IMR-90 (cell line): ENCODE data around the gene ABCB9. TPM values are rescaled to one million over a fixed set of nuclear protein-coding genes. Genes with fewer than 3 reads are reported as not detected.

Experiments
- ATAC-seq: fragments of 200-7000 bp; cut with Tn5 transposase; 2 replicates; pipeline ENCODE4 v1.9.1; 2020; ENCODE audit warnings: low read depth, mild to moderate bottlenecking, moderate library complexity
- BruUV-seq: library from RNA; stranded (reverse); fragments of 400-500 nt; replicated peaks from 2 replicates; lab custom pipeline; 2021; lab: Mats Ljungman, UMichigan
- CTCF ChIA-PET: fragments of 300-600 bp; formaldehyde crosslinking; extraction: SDS; loops from one replicate; lab custom pipeline; 2021; ENCODE audit warnings: antibody characterized with exemption; lab: Yijun Ruan, JAX
- POLR2A ChIA-PET: fragments of 300-600 bp; sonication (Branson Sonifier 250); formaldehyde crosslinking; loops from one replicate; lab custom pipeline; 2022; ENCODE audit warnings: antibody characterized with exemption; ENCODE audit not compliant: unreplicated experiment; lab: Charles Lee
- DNase-seq: peaks from one replicate; pipeline ENCODE4 v3.0.0; 2013
- H2AFZ ChIP-seq: replicated peaks from 2 replicates; pipeline ENCODE3; 2013; ENCODE audit warnings: low read length, mild to moderate bottlenecking; ENCODE audit not compliant: poor library complexity
- H2AK5ac ChIP-seq: 2 replicates; pipeline ENCODE4 v1.6.1; 2013; ENCODE audit warnings: low read depth, low read length, inconsistent platforms
- H2AK9ac ChIP-seq: replicated peaks from 2 replicates; pipeline ENCODE3; 2013; ENCODE audit warnings: mild to moderate bottlenecking, low read depth, low read length, moderate library complexity; ENCODE audit not compliant: poor library complexity
- H2BK120ac ChIP-seq: 2 replicates; pipeline ENCODE4 v1.6.1; 2013; ENCODE audit warnings: low read depth, low read length, inconsistent platforms
- H2BK15ac ChIP-seq: 3 replicates; pipeline ENCODE4 v1.6.1; 2013; ENCODE audit warnings: low read depth, low read length, inconsistent platforms
- H2BK20ac ChIP-seq: 2 replicates; pipeline ENCODE4 v1.6.1; 2013; ENCODE audit warnings: low read depth, mild to moderate bottlenecking, inconsistent platforms, low read length, moderate library complexity
- H2BK5ac ChIP-seq: 2 replicates; pipeline ENCODE4 v1.6.1; 2013; ENCODE audit warnings: mild to moderate bottlenecking, low read depth, low read length, inconsistent platforms; ENCODE audit not compliant: poor library complexity, severe bottlenecking
- H3K14ac ChIP-seq: replicated peaks from 2 replicates; pipeline ENCODE4 v1.6.1; 2013; ENCODE audit warnings: low read depth, low read length, inconsistent platforms
- H3K18ac ChIP-seq: 2 replicates; pipeline ENCODE4 v1.6.1; 2013; ENCODE audit warnings: low read depth, low read length, control low read depth
- H3K23ac ChIP-seq: 2 replicates; pipeline ENCODE4 v1.6.1; 2013; ENCODE audit warnings: low read depth, low read length, inconsistent platforms
- H3K27ac ChIP-seq: 2 replicates; pipeline ENCODE4 v1.5.1; 2013; ENCODE audit warnings: mild to moderate bottlenecking, control low read depth, low read length; ENCODE audit not compliant: insufficient read depth
- H3K27me3 ChIP-seq: 2 replicates; pipeline ENCODE4 v1.6.1; 2013; ENCODE audit warnings: low read length; ENCODE audit not compliant: control insufficient read depth, insufficient read depth
- H3K36me3 ChIP-seq: 2 replicates; pipeline ENCODE4 v1.6.1; 2013; ENCODE audit warnings: low read length, mixed read lengths; ENCODE audit not compliant: control insufficient read depth, insufficient read depth
- H3K4ac ChIP-seq: 2 replicates; pipeline ENCODE4 v1.6.1; 2013; ENCODE audit warnings: low read depth, low read length, inconsistent platforms
- H3K4me1 ChIP-seq: 2 replicates; pipeline ENCODE4 v1.6.1; 2013; ENCODE audit warnings: low read length, mixed read lengths; ENCODE audit not compliant: control insufficient read depth, insufficient read depth
- H3K4me2 ChIP-seq: 2 replicates; pipeline ENCODE4 v1.6.1; 2013; ENCODE audit warnings: low read depth, mild to moderate bottlenecking, control low read depth, low read length, moderate library complexity
- H3K4me3 ChIP-seq: 2 replicates; pipeline ENCODE4 v1.5.1; 2013; ENCODE audit warnings: low read depth, mild to moderate bottlenecking, control low read depth, low read length, moderate library complexity; ENCODE audit not compliant: insufficient read depth
- H3K56ac ChIP-seq: 2 replicates; pipeline ENCODE4 v1.6.1; 2013; ENCODE audit warnings: low read length, inconsistent platforms; ENCODE audit not compliant: insufficient read depth; ENCODE audit errors: extremely low read depth
- H3K79me1 ChIP-seq, 2 experiments: 2 replicates each; pipeline ENCODE4 v1.6.1; 2013; ENCODE audit warnings: low read length in 2 of 2, inconsistent platforms in 1 of 2, low read depth in 1 of 2
- H3K9ac ChIP-seq: 2 replicates; pipeline ENCODE4 v1.6.1; 2013; ENCODE audit warnings: low read depth, low read length, control low read depth
- H3K9me1 ChIP-seq: 2 replicates; pipeline ENCODE4 v1.6.1; 2013; ENCODE audit warnings: low read length, inconsistent platforms; ENCODE audit not compliant: insufficient read depth
- H3K9me3 ChIP-seq: 2 replicates; pipeline ENCODE4 v1.6.1; 2013; ENCODE audit warnings: low read length; ENCODE audit not compliant: control insufficient read depth, insufficient read depth
- H4K20me1 ChIP-seq: 2 replicates; pipeline ENCODE4 v1.6.1; 2013; ENCODE audit warnings: low read length, inconsistent platforms; ENCODE audit not compliant: insufficient read depth
- H4K5ac ChIP-seq: 2 replicates; pipeline ENCODE4 v1.6.1; 2013; ENCODE audit warnings: mild to moderate bottlenecking, low read depth, low read length, control low read depth
- H4K8ac ChIP-seq, 2 experiments: 2 replicates each; pipeline ENCODE4 v1.6.1; 2013; ENCODE audit warnings: low read depth in 2 of 2, low read length in 2 of 2, control low read depth in 1 of 2, inconsistent platforms in 1 of 2
- H4K91ac ChIP-seq: 2 replicates; pipeline ENCODE4 v1.6.1; 2013; ENCODE audit warnings: low read depth, low read length, inconsistent platforms; ENCODE audit not compliant: insufficient read depth
- BHLHE40 ChIP-seq: fragments of 150-350 bp; IDR thresholded peaks from 2 replicates; pipeline ENCODE4 v1.6.1; 2016; ENCODE audit warnings: mild to moderate bottlenecking, low read depth, low read length
- CEBPB ChIP-seq: IDR thresholded peaks from 2 replicates; pipeline ENCODE4 v1.6.1; 2012; ENCODE audit warnings: low read depth, low read length, improper control_type of control experiment
- CHD1 ChIP-seq: IDR thresholded peaks from 2 replicates; pipeline ENCODE4 v1.6.1; 2012; ENCODE audit warnings: low read depth, low read length, improper control_type of control experiment
- ELK1 ChIP-seq: fragments of 150-350 bp; IDR thresholded peaks from 2 replicates; pipeline ENCODE4 v1.6.1; 2016; ENCODE audit warnings: low read depth, mild to moderate bottlenecking, low read length, moderate library complexity, borderline replicate concordance
- FOS ChIP-seq: fragments of 150-350 bp; IDR thresholded peaks from 2 replicates; pipeline ENCODE4 v1.6.1; 2016; ENCODE audit warnings: low read depth, low read length
- MAFK ChIP-seq: IDR thresholded peaks from 2 replicates; pipeline ENCODE4 v1.6.1; 2012; ENCODE audit warnings: low read depth, low read length, improper control_type of control experiment
- MAZ ChIP-seq: IDR thresholded peaks from 2 replicates; pipeline ENCODE4 v1.6.1; 2012; ENCODE audit warnings: low read depth, mild to moderate bottlenecking, low read length, improper control_type of control experiment, moderate library complexity, borderline replicate concordance
- MXI1 ChIP-seq: IDR thresholded peaks from 2 replicates; pipeline ENCODE4 v1.6.1; 2012; ENCODE audit warnings: low read depth, mild to moderate bottlenecking, low read length, moderate library complexity, borderline replicate concordance
- POLR2A ChIP-seq: IDR thresholded peaks from 2 replicates; pipeline ENCODE4 v1.6.1; 2012; ENCODE audit warnings: mild to moderate bottlenecking, low read depth, low read length
- RAD21 ChIP-seq: IDR thresholded peaks from 2 replicates; pipeline ENCODE4 v1.6.1; 2012; ENCODE audit warnings: low read length, improper control_type of control experiment
- RFX5 ChIP-seq: IDR thresholded peaks from 2 replicates; pipeline ENCODE4 v1.8.0; 2012; ENCODE audit warnings: low read depth, mild to moderate bottlenecking, low read length, moderate library complexity
- SMC3 ChIP-seq: fragments of 150-350 bp; IDR thresholded peaks from 2 replicates; pipeline ENCODE4 v1.6.1; 2016; ENCODE audit warnings: low read depth, mild to moderate bottlenecking, antibody characterized with exemption, low read length, moderate library complexity
- USF2 ChIP-seq: fragments of 150-350 bp; IDR thresholded peaks from 2 replicates; pipeline ENCODE4 v1.6.1; 2017; ENCODE audit warnings: mild to moderate bottlenecking, antibody characterized with exemption, low read length, low read depth
- WGBS, 2 experiments: methylation state at CpG; one replicate each; pipeline versions ENCODE4 v1.1.5 to v1.1.7; 2013; ENCODE audit warnings: missing lambda C conversion rate in 2 of 2; ENCODE audit not compliant: insufficient read length in 1 of 2; ENCODE audit errors: extremely low coverage in 2 of 2; 5-methylcytosine and 5-hydroxymethylcytosine counted together
- dilution Hi-C: fragments of 300-500 bp; cut with HindIII; formaldehyde crosslinking; loops from one replicate; pipeline ENCODE4 v1.14.3; 2018; ENCODE audit warnings: low sequenced_read_pairs; ENCODE audit not compliant: unreplicated experiment
- in situ Hi-C: fragments of 300-500 bp; cut with MboI; formaldehyde crosslinking; loops from 3 replicates; pipeline ENCODE4 v1.14.3; 2019; ENCODE audit warnings: low sequenced_read_pairs, inconsistent platforms, mixed read lengths
- intact Hi-C: fragments of 100-400 bp; cut with micrococcal nuclease; formaldehyde crosslinking; loops from 2 replicates; pipeline ENCODE4 v1.10.0; 2022
- polyA plus RNA-seq, 3 experiments: library from polyadenylated mRNA; depleted of rRNA; stranded (reverse); fragments of >200 nt; gene quantifications; 2 replicates each; pipeline ENCODE4 v1.2.3, GENCODE V29; 2012; ENCODE audit warnings: low replicate concordance in 1 of 3
- total RNA-seq: library from RNA; depleted of rRNA; stranded (reverse); fragments of >200 nt; gene quantifications from 2 replicates; pipeline ENCODE4 v1.2.3, GENCODE V29; 2012
- TF ChIP-seq, protein P1 (sequence below): conservative IDR thresholded peaks from 2 replicates; pipeline ENCODE4 v1.5.1; 2012; ENCODE audit warnings: mild to moderate bottlenecking, low read depth, low read length, improper control_type of control experiment

Gene ABCB9
- total and polyA plus RNA-seq, 2 of the 4 experiments (the other 2 are of a cell fraction) = 5.6 to 8.3 TPM

- in situ Hi-C loops = loop anchor here (10.0 kb wide), 1 partner anchor 157 kb away; no protein-coding TSS in a partner anchor
- Histone ChIP-seq H3K18ac (no peak overlapping the region), H3K9me1 (peaks cover 12% of the 10 kb centered on the region; the same call in 1 of the 2 replicates), H3K4me3 (no peak overlapping the region), H2AFZ (peak overlapping the region; percentile 15), H4K20me1 (peaks cover 7% of the 10 kb centered on the region; the same call in 1 of the 2 replicates), H2BK15ac (no peak overlapping the region), H4K91ac (no peak overlapping the region), H4K8ac (no peak overlapping the region), H3K79me1 (peaks cover 4 to 21% of the 10 kb centered on the region in 2 experiments; a peak in 2 of 4 replicates), H4K5ac (no peak overlapping the region), H3K27ac (no peak overlapping the region), H3K36me3 (peaks cover 49% of the 10 kb centered on the region), H3K9me3 (no peaks in the 10 kb centered on the region), H3K14ac (no peak overlapping the region), H3K56ac (no peak overlapping the region), H3K4me2 (no peak overlapping the region), H2BK5ac (no peak overlapping the region), H3K23ac (no peak overlapping the region), H2BK20ac (no peak overlapping the region), H2AK9ac (no peak overlapping the region), H3K4ac (no peak overlapping the region), H3K9ac (no peak overlapping the region), H3K4me1 (peaks cover 12% of the 10 kb centered on the region), H2BK120ac (no peak overlapping the region), H3K27me3 (no peaks in the 10 kb centered on the region), H2AK5ac (no peak overlapping the region; the same call in 1 of the 2 replicates)
- dilution Hi-C loops = loop anchor here (25.0 kb wide), 1 partner anchor 250 kb away; the partner anchor contains the start of genes MPHOSPH9 and MTRFR
- ChIA-PET CTCF (no interaction called here), POLR2A (interaction anchor here (0.6 kb wide), 1 partner anchor 237 kb away, joined by 3 read pairs; no protein-coding TSS in a partner anchor)
- BruUV-seq = no TSS peak
- no peak for ATAC-seq
- intact Hi-C loops = no loop called here
- DNase-seq = no peak
- WGBS, 2 experiments = 96% methylated on average over 24 of the region's 39 CpGs; no CpG with 5 or more reads in 1 of the 2 experiments
- TF ChIP-seq SMC3 = no peak
- TF ChIP-seq MAZ = no peak
- no peak for TF ChIP-seq ELK1
- no peak for TF ChIP-seq MAFK
- TF ChIP-seq MXI1 = no peak
- TF ChIP-seq RAD21 = no peak
- TF ChIP-seq CHD1 = no peak
- no peak for TF ChIP-seq BHLHE40
- TF ChIP-seq USF2 = no peak
- TF ChIP-seq FOS = no peak
- TF ChIP-seq CEBPB = no peak
- no peak for TF ChIP-seq RFX5
- TF ChIP-seq POLR2A = no peak
- TF ChIP-seq, protein P1, sequence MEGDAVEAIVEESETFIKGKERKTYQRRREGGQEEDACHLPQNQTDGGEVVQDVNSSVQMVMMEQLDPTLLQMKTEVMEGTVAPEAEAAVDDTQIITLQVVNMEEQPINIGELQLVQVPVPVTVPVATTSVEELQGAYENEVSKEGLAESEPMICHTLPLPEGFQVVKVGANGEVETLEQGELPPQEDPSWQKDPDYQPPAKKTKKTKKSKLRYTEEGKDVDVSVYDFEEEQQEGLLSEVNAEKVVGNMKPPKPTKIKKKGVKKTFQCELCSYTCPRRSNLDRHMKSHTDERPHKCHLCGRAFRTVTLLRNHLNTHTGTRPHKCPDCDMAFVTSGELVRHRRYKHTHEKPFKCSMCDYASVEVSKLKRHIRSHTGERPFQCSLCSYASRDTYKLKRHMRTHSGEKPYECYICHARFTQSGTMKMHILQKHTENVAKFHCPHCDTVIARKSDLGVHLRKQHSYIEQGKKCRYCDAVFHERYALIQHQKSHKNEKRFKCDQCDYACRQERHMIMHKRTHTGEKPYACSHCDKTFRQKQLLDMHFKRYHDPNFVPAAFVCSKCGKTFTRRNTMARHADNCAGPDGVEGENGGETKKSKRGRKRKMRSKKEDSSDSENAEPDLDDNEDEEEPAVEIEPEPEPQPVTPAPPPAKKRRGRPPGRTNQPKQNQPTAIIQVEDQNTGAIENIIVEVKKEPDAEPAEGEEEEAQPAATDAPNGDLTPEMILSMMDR = no peak
These were observed 21.1 kb upstream of the ABCB9 start for GRCh38 chr12:122987086-122987951.
